Measurements from ENCODE around the gene PSORS1C2.
A peak's percentile ranks its signal among the peaks of the same experiment; 100 is the strongest.

The PSORS1C2 gene

GRCh38 chr6:31128093-31128676 lies 10.7 kb downstream of the PSORS1C2 start:
- TF ChIP-seq RAD21 (IDR thresholded peaks at IDR 0.05; ENCODE audit: low read depth) = peak; percentile 62
- TF ChIP-seq TEAD4 (IDR thresholded peaks at IDR 0.05) = no peak

GRCh38 chr6:31126396-31127175 lies 12.3 kb downstream of the PSORS1C2 start:
- TF ChIP-seq ZBTB7A (IDR thresholded peaks at IDR 0.05; ENCODE audit: low read depth) = no peak
- TF ChIP-seq FOXM1 (IDR thresholded peaks at IDR 0.05; ENCODE audit: borderline replicate concordance, low read depth) = no peak
- TF ChIP-seq TAF1 (IDR thresholded peaks at IDR 0.05; ENCODE audit: low read depth) = no peak
- TF ChIP-seq REST (IDR thresholded peaks at IDR 0.05; ENCODE audit: low read depth) = no peak
- no peak for TF ChIP-seq EP300 (IDR thresholded peaks at IDR 0.05; ENCODE audit: borderline replicate concordance)
- TF ChIP-seq RAD21 (IDR thresholded peaks at IDR 0.05; ENCODE audit: low read depth) = no peak
- no peak for TF ChIP-seq NFIC (IDR thresholded peaks at IDR 0.05)
- no peak for TF ChIP-seq CREB1 (IDR thresholded peaks at IDR 0.05; ENCODE audit: low read depth)
- TF ChIP-seq YY1 (IDR thresholded peaks at IDR 0.05; ENCODE audit: low read depth) = no peak
- no peak for TF ChIP-seq CEBPB (IDR thresholded peaks at IDR 0.05)
- no peak for TF ChIP-seq EGR1 (IDR thresholded peaks at IDR 0.05)
- TF ChIP-seq TEAD4 (IDR thresholded peaks at IDR 0.05) = no peak
- no peak for TF ChIP-seq USF1 (IDR thresholded peaks at IDR 0.05)
- no peak for TF ChIP-seq MAX (IDR thresholded peaks at IDR 0.05)
- no peak for TF ChIP-seq TCF12 (IDR thresholded peaks at IDR 0.05; ENCODE audit: low read depth)

- 0 out of 2 replicates have a peak, but pooled peaks have one; percentile 10 for TF ChIP-seq TCF12 (IDR thresholded peaks at IDR 0.05; ENCODE audit: low read depth)
- no peak for TF ChIP-seq YY1 (IDR thresholded peaks at IDR 0.05; ENCODE audit: low read depth)
- no peak for TF ChIP-seq RAD21 (IDR thresholded peaks at IDR 0.05; ENCODE audit: low read depth)
- TF ChIP-seq TAF1 (IDR thresholded peaks at IDR 0.05; ENCODE audit: low read depth) = no peak
- no peak for TF ChIP-seq EP300 (IDR thresholded peaks at IDR 0.05; ENCODE audit: borderline replicate concordance)
- TF ChIP-seq FOXM1 (IDR thresholded peaks at IDR 0.05; ENCODE audit: borderline replicate concordance, low read depth) = no peak
- TF ChIP-seq TEAD4 (IDR thresholded peaks at IDR 0.05) = no peak
- no peak for TF ChIP-seq USF1 (IDR thresholded peaks at IDR 0.05)
These were observed 13.1 kb downstream of the PSORS1C2 start for GRCh38 chr6:31125586-31126363.

- TF ChIP-seq YY1 (IDR thresholded peaks at IDR 0.05; ENCODE audit: low read depth) = peak; percentile 51
- TF ChIP-seq RAD21 (IDR thresholded peaks at IDR 0.05; ENCODE audit: low read depth) = no peak
- 0 out of 2 replicates have a peak, but pooled peaks have one; percentile 20 for TF ChIP-seq TEAD4 (IDR thresholded peaks at IDR 0.05)
- peak; percentile 51; the same call in 1 of the 2 replicates for TF ChIP-seq EP300 (IDR thresholded peaks at IDR 0.05; ENCODE audit: borderline replicate concordance)
- no peak for TF ChIP-seq CEBPB (IDR thresholded peaks at IDR 0.05)
- 0 out of 2 replicates have a peak, but pooled peaks have one; percentile 35 for TF ChIP-seq ZBTB7A (IDR thresholded peaks at IDR 0.05; ENCODE audit: low read depth)
- TF ChIP-seq MAX (IDR thresholded peaks at IDR 0.05) = 0 out of 2 replicates have a peak, but pooled peaks have one; percentile 21
- TF ChIP-seq TCF12 (IDR thresholded peaks at IDR 0.05; ENCODE audit: low read depth) = peak; percentile 59; the same call in 1 of the 2 replicates
- no peak for TF ChIP-seq REST (IDR thresholded peaks at IDR 0.05; ENCODE audit: low read depth)
- TF ChIP-seq EGR1 (IDR thresholded peaks at IDR 0.05) = peak; percentile 97
- TF ChIP-seq USF1 (IDR thresholded peaks at IDR 0.05) = no peak
- peak; percentile 67 for TF ChIP-seq NFIC (IDR thresholded peaks at IDR 0.05)
- TF ChIP-seq TAF1 (IDR thresholded peaks at IDR 0.05; ENCODE audit: low read depth) = no peak
- no peak for TF ChIP-seq FOXM1 (IDR thresholded peaks at IDR 0.05; ENCODE audit: borderline replicate concordance, low read depth)
- TF ChIP-seq CREB1 (IDR thresholded peaks at IDR 0.05; ENCODE audit: low read depth) = no peak
These were observed 13.7 kb downstream of the PSORS1C2 start for GRCh38 chr6:31125162-31125561.

All from Ishikawa (cell line).